ENCODE measurements around the gene HDGF. TPM values are rescaled to one million over a fixed set of nuclear protein-coding genes. Genes with fewer than 3 reads are reported as not detected.

The HDGF gene
- total RNA-seq, 1 donor from 2014 or later = 149 TPM

DNA sequence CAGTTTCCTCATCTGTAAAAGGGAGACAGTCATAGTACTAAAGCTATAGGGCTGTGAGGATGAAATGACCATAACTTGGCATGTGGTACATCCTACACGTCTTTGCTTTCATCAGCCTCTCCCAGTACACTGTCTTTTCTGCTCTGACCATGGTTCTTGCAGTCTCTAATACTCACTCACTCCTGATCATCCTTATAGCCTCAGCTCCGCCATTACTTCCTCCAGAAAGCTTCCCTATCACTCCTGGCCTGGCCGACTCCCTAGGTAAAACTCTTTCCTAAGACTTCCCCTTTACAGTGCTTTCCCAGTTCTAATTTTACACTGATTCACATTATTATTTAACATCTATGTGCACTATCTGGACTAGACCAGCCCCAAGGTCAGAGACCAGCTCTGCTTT lies 5.6 kb downstream of the HDGF start:
- DNase-seq = no peak

DNA sequence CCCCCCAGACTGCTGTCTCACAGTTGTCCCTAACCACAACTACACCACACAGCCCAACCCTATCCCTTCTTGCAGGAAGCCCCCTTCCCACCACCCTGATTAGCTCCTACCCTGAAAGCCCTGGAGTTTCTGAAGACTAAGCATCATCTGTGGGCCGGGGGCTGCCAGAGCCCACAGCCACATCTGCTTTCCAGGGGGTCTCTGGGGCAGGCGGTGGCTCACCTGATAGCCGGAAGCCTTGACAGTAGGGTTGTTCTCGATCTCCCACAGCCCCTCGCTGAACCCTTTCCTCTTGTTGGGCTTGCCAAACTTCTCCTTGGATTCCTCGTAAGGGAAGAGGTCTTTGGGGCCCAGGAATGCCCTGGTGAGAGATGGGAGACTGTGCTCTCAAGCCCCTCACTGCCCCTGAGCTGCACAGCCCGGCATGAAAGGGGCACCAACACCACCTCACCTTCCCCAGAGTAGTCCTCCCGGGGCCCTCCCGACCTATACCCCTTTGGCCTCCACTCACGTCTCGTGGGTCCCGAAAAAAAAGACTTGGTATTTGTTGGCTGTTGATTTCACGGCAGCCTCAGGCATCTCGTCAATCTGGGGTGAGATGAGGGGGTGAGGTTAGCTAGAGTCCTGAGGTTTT lies 6.6 kb downstream of the HDGF start:
- no peak for DNase-seq

DNA sequence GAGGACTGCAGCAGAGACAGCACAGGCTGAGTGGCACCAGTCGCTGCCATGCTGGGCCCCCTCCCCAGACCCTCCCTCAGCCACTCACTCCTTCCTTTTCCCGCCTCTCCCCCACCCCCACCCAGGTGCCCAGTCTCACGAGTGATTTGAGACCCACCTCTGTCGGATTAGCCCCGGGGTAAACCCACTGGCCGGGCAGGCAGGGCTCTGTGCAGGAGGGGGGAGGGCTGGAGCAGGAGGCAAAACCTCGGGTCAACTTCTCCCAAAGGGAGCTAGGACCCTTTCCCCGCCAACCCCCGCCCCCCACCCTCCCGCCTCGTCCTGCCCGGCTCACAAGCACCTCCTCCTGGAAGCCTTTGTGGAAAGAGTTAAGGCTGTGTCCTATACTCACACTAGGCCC lies 7.1 kb downstream of the HDGF start:
- DNase-seq = no peak

DNA sequence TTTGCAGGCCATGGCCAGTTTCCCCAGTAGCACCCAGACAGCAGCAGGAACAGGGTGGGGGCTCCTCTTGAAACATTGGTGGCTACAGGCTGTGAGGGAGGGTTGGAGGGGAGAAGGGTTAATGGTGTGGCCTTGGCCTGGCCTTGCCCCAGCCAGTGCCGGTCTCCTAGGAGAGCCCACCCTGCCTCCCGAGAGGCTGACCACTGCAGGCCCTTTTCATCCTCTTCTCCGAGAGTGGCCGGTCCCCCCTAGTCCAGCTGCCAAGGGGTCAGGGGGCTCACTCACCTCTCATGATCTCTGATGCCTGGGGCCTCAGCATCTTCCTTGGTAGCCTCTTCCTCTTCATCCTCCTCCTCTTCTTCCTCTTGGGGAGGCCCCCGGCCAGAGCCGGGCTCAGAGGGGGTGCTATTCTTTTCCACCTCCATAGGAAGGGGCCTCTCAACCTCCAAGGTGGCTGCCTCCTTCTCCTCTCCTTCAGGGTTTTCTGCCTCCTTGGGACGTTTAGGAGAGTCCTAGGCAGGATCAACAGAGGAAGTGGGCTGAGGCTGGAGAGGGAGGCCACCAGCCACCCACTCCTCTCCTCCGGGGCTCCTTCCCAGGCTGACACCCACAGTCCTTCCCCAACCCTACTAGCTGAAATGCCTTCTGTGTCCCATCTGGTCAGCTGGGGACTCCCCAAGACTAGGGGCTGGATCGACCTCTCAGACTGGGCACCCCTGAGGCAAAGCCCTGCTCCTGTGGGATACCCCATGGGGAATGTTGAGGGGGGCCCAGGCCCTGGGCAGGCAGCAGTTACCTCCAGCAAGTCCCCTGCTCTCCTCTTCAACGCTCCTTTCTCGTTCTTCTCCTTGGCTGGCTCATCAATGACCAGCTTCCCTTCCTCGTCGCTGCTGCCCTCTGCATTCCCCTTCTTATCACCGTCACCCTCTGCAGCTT lies 7.8 kb downstream of the HDGF start:
- DNase-seq = no peak

- no peak for DNase-seq
Observed at GRCh38 chr1:156742801-156743200, 8.7 kb downstream of the HDGF start.

- DNase-seq = no peak
Observed at GRCh38 chr1:156742017-156742416, 9.5 kb downstream of the HDGF start.

DNA sequence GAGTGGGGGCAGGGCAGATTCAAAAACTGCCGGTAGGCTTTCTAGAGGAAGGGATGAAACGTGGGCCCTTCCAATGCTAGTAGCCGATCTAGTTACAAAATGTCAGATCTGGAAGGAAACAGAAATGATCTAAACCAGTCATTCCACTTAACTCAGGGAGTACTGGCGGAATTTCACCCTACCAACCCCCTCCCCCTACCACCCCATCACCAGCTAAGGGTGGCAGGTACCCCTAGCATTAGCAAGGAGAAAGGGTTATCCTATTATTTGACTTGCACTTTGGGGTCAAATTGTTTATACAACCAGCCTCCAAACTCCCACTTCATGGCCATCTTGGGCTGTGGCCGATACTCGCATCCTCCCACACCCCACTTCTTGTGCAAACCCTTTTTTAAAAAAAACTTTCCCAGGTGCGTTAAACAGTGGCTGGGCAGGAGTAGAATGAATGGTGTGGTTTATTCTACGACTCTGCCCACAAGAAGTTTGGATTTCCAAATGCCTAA lies 9.9 kb downstream of the HDGF start:
- no peak for DNase-seq

DNA sequence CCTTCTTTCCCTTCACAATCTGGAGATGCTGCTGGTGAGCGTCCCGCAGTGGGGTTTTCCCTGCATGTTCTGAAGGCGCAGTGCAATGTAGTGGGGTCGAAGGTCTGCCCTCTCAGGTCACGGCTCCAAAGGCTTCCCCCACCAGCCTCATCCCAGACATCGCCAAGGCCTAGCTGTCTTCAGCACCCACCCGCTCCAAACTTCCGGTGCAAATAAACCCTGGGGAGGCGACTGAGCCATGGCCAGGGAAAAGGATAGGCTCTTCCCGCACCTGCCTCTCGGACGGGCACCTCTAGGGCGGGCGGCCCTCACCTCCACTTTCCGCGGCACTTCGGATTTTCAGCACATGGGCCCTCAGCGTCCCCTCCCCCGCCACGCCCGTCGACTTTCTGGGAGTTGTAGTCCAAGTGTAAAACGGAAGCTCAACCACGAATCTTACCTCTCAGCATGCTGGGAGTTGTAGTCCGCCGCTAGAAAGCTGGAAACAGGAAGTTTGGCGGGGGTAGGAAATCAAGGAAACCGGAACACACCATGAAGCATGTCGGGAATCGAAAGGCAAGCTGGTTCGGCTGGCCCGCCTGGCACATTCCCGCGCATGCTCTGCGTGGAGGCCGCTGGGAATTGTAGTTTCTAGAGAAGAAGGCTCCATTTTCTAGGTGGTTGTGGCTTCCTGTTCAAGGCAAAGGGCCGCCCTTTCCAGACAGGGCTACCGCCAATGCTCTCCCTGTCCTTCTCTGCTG lies 10.6 kb downstream of the HDGF start, which contains the start of gene MRPL24:
MRPL24 (minus strand) TSS at position 348 of the 740 bp plus-strand sequence. CDS start 2,384 bp downstream, outside the sequence.
- peak; percentile 100 for DNase-seq

DNA sequence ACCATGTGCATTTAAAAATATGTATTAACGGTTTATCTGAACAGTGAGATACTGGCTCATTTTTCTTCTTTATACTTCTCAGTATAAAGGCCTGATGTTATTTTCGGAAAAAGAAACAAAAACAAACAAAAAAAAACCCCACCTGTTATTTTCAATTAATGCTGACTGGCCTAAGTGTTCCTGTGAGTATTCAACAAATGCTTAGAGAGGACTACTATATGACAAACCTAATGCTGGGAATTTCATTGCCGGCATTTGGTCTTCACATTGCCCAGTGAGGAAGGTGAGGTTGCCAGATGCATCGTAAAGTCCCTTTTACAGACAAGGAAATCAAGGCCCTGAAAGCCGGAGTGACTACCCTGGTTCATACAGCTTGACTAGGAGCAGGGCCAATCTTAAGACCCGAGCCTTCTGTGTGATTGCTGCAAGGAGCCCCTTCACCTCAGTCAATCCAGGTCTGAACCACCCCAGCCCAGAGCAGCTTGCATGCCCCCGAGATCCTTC lies 11.2 kb downstream of the HDGF start:
- peak; percentile 31 for DNase-seq

DNA sequence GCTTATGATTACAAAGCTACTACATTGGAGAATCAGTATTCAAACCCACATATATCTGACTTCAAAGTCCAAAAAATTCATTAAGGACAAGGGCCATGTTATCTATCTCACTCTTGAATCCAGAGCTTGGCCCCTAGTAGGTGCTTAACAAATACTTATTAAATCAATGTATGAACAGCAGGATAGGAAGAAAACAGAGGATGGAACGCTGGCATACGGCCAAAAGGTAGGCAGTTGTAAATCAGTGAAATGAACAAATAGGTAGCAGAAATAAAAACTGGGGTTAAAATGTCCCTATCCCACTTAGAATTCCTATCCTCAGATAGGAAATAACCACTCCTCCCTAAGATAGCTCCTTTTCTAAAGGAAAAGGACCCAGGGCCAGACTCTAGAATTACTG lies 12.6 kb downstream of the HDGF start:
- DNase-seq = no peak

GRCh38 chr1:156738407-156738806 lies 13.1 kb downstream of the HDGF start:
- DNase-seq = no peak

DNA sequence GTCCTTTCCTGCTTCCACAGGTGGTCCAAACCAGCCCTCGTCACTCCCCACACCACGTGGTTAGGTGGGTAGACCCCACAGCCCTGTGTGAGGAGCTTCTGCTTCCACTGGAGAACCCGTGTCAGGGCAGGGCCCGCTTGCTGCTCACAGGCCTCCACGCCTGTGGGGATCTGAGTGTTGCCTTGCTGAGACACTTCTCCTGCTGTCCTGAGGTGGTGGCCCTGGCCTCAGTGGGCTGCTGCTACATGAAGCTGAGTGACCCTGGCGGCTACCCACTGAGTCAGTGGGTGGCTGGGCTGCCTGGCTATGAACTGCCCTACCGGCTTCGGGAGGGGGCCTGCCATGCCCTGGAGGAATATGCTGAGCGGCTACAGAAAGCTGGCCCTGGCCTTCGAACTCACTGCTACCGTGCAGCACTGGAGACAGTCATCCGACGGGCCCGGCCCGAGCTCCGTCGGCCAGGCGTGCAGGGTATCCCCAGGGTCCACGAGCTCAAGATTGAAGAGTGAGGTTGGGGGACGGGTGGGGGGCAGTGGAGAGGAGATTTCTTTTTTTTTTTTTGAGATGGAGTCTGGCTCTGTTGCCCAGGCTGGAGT lies 17.4 kb downstream of the HDGF start:
- no peak for DNase-seq

GRCh38 chr1:156728599-156729462 lies 22.6 kb downstream of the HDGF start, which contains the start of gene ISG20L2:
Gene ISG20L2 (minus strand): TSS chr1:156728766. CDS start chr1:156727652, 1,114 bp downstream.
- DNase-seq = peak; percentile 99

- DNase-seq = peak; percentile 84
Observed at GRCh38 chr1:156727926-156728598, 23.4 kb downstream of the HDGF start, which contains the start of gene METTL25B. Gene METTL25B (plus strand): TSS chr1:156728469. CDS start chr1:156729105, 636 bp downstream.

- no peak for DNase-seq
Observed at GRCh38 chr1:156727492-156727891, 24.0 kb downstream of the HDGF start.

DNA sequence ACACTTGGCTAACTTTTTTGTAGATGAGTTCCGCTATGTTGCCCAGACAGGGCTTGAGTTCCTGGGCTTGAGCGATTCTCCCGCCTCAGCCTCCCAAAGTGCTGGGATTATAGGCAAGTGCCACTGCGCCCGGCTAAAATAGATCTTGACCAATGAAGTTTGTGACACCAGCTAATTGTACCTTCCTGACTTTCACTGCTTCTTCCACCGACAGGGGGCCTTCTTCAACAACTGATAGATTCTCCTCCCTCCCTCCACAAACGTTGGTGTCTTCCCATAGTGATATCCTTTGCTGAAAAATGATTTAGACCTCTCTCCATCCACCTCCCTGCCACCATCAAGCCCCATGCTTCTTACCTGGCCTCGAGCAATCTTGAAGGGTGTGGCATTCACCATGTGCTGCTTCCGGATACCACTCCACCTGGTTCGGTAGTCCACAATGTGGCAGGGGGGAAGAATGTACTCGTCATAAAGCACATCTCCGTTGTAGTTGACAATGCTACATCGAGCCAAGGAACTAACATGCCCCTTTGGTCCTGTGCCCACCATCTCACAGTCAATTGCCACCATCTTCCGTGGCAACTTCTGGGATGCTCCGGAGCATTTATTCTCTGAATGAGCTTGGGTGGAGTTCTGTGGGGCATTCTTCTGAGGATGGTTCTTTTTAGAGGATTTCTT lies 24.8 kb downstream of the HDGF start:
- DNase-seq = peak; percentile 85

DNA sequence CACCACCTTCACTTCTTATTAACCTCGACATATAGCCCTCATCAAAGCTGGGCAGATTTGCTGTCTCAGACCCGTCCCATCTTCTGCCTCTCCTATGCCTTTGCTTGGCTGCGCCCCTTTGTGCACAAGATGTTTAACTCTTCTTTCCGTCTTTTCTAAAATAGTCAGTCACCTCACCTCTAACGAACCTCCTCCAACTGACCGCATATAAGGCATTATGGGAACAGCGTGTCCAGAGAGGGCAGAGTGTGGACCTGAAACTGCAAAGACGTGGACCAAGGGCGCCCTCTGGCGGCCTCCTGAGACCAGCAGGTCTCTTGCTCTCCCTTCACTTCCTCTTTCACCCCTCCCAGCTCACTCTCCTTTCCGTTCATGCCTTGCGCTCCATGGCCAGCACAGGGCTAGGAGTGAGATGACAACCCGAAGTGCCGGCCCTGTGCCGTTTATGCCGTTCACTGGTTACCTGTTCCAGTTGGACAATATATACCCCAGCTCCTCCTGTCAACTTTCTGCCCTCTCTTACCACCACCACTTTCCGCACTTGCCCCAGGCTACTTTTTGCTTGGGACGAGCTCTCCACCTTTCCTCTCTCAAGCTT lies 25.7 kb downstream of the HDGF start:
- DNase-seq = peak; percentile 93

DNA sequence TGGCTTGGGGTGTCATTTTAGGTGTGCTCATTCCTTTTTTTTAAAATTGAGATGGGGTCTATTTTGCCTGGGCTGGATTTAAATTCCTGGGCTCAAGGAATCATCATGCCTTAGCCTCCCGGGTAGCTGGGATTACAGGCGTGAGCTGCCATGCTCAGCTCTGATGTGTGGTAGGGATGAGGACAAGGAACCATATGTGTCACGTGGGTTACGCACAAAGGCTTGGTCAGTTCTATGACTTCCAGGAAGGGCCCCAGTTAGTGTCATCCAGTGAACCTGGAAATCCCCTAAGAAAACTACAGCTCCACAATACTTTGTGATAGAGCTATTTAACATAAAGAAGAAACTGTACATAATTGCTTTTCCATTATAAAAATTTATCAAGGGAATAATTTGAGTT lies 29.9 kb downstream of the HDGF start:
- no peak for DNase-seq

GRCh38 chr1:156721131-156721530 lies 30.3 kb downstream of the HDGF start:
- no peak for DNase-seq
